ENCODE results near the gene ADA.

Gene ADA

GRCh38 chr20:44694159-44694558, 42.7 kb upstream of the ADA start:
- TF ChIP-seq CTCF (IDR thresholded peaks at IDR 0.05; ENCODE audit: insufficient read depth, low read depth, low read length, missing control alignments): no peak
- DNase-seq (ENCODE audit: low read depth): no peak
- H3K4me3 ChIP-seq (ENCODE audit: low read length): no peak overlapping the region

- no peak for TF ChIP-seq CTCF (IDR thresholded peaks at IDR 0.05; ENCODE audit: insufficient read depth, low read depth, low read length, missing control alignments)
- no peak for DNase-seq (ENCODE audit: low read depth)
- H3K4me3 ChIP-seq (ENCODE audit: low read length): no peak overlapping the region
Measured at GRCh38 chr20:44693627-44694026, 42.1 kb upstream of the ADA start.

GRCh38 chr20:44692932-44693480, 41.5 kb upstream of the ADA start:
- no peak for TF ChIP-seq CTCF (IDR thresholded peaks at IDR 0.05; ENCODE audit: insufficient read depth, low read depth, low read length, missing control alignments)
- no peak overlapping the region for H3K4me3 ChIP-seq (ENCODE audit: low read length)
- DNase-seq (ENCODE audit: low read depth): peak; percentile 63

GRCh38 chr20:44691424-44692423, 40.2 kb upstream of the ADA start:
- no peak for TF ChIP-seq CTCF (IDR thresholded peaks at IDR 0.05; ENCODE audit: insufficient read depth, low read depth, low read length, missing control alignments)

GRCh38 chr20:44690781-44691423, 39.4 kb upstream of the ADA start:
- H3K4me3 ChIP-seq (ENCODE audit: low read length): no peak overlapping the region
- DNase-seq (ENCODE audit: low read depth): no peak
- TF ChIP-seq CTCF (IDR thresholded peaks at IDR 0.05; ENCODE audit: insufficient read depth, low read depth, low read length, missing control alignments): no peak

More at GRCh38 chr20:44691424-44692423, 40.2 kb upstream of the ADA start:
- no peak overlapping the region for H3K4me3 ChIP-seq (ENCODE audit: low read length)
- DNase-seq (ENCODE audit: low read depth): no peak

- no peak for TF ChIP-seq CTCF (IDR thresholded peaks at IDR 0.05; ENCODE audit: insufficient read depth, low read depth, low read length, missing control alignments)
- H3K4me3 ChIP-seq (ENCODE audit: low read length): no peak overlapping the region
- DNase-seq (ENCODE audit: low read depth): no peak
Measured at GRCh38 chr20:44689809-44690208, 38.3 kb upstream of the ADA start.

All from epithelial cell of esophagus (primary cell).